Regular cardiac myocyte (primary cell): ENCODE measurements around the gene APC2. TPM values are rescaled to one million over a fixed set of nuclear protein-coding genes. Genes with fewer than 3 reads are reported as not detected.

Experiments used
- total RNA-seq: library from RNA; depleted of rRNA; stranded (reverse); fragments of >200 nt; gene quantifications from 2 replicates; pipeline ENCODE4 v1.2.3, GENCODE V29; 2014

Gene APC2, protein sequence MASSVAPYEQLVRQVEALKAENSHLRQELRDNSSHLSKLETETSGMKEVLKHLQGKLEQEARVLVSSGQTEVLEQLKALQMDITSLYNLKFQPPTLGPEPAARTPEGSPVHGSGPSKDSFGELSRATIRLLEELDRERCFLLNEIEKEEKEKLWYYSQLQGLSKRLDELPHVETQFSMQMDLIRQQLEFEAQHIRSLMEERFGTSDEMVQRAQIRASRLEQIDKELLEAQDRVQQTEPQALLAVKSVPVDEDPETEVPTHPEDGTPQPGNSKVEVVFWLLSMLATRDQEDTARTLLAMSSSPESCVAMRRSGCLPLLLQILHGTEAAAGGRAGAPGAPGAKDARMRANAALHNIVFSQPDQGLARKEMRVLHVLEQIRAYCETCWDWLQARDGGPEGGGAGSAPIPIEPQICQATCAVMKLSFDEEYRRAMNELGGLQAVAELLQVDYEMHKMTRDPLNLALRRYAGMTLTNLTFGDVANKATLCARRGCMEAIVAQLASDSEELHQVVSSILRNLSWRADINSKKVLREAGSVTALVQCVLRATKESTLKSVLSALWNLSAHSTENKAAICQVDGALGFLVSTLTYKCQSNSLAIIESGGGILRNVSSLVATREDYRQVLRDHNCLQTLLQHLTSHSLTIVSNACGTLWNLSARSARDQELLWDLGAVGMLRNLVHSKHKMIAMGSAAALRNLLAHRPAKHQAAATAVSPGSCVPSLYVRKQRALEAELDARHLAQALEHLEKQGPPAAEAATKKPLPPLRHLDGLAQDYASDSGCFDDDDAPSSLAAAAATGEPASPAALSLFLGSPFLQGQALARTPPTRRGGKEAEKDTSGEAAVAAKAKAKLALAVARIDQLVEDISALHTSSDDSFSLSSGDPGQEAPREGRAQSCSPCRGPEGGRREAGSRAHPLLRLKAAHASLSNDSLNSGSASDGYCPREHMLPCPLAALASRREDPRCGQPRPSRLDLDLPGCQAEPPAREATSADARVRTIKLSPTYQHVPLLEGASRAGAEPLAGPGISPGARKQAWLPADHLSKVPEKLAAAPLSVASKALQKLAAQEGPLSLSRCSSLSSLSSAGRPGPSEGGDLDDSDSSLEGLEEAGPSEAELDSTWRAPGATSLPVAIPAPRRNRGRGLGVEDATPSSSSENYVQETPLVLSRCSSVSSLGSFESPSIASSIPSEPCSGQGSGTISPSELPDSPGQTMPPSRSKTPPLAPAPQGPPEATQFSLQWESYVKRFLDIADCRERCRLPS (N-terminal part only)
- total RNA-seq = 0.19 and 0.28 TPM in 2 replicates

DNA sequence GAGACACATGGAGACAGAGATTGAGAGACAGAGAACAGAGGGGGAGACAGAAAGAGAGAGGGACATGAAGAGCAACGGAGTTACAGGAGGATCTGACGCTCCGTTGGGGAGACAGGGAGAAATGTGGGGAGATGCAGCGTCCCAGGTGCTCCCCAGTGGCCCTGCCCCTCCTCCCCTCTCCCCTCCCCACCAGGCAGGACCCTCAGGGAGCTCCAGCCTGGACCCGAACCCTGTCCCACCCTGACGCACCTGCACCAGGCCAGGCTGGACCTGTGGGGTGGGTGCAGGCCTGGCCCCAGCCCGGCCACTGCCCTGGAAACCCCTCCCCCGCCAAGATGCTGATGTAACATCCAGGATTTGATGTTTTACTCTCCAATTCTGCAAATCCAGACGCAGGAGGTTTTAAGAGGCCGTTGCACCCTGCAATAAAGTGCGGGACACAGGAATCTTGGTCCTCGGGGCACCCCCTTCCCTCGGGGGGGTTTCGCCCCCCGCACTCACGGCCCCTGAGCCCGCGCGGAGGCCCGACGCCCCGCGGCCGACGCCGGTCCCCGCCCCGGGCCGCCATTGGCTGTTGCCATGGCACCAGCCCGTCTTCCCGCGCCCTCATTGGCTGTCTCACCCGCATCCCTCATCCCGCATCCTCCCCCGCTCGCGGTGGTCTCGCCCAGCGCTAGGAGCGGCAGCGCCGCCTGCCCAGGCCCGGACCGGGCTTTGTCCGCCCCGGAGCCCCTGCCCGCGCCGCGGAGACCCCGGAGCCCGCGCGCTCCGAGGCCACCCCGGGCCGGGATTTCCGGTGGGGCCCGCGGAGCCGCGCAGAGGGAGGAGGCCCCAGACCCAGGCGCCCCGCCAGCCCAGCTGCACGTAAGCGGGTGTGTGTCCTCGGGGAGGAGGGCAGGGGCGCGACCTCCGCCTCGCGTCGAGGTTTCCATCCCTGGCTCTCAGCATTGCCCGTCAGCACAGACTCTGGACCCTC, at the start of gene APC2:
Gene APC2 (plus strand): TSS at position 655 of the 976 bp plus-strand sequence. CDS start 2,881 bp downstream, outside the sequence.

DNA sequence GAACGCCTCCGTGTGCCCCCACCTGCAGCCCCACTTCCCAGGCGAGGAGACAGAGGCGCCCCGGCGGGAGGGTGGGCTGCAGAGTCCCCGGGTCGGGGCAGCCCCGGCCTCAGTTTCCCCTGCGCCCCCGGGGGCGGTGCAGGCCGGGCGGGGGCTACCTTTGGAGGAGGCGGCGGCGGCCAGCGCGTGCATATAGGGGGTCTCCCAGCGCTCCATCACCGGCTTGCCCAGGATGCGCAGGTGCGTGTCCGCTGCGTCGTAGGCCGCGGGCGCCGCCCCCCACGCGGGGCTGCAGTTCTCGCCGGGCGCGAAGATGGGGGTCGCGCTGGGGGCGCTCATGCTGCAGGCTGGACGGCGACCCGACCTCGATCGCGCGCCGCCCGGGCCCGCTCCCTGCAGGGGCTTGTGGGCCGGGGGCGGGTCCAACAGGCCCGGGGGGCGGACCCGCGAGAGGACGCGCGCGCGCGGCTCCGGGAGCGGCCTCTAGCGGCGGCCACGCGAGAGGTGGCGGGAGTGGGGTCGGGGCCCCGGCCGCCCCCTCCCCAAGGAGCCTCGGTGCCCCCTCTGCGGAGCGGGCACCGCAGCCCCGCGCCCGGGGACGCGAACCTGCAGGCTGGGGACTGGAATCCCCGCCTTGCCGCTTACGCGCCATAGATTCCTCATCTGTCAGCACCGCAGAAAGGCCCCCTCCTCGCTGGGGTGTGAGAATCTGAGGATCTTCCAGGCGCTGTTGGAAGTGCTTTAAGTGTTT, 48.6 kb upstream of the APC2 start, which contains the start of gene GAMT:
Gene GAMT (minus strand): TSS at position 405 of the 751 bp plus-strand sequence. CDS start 66 bp downstream, at position 339.

DNA sequence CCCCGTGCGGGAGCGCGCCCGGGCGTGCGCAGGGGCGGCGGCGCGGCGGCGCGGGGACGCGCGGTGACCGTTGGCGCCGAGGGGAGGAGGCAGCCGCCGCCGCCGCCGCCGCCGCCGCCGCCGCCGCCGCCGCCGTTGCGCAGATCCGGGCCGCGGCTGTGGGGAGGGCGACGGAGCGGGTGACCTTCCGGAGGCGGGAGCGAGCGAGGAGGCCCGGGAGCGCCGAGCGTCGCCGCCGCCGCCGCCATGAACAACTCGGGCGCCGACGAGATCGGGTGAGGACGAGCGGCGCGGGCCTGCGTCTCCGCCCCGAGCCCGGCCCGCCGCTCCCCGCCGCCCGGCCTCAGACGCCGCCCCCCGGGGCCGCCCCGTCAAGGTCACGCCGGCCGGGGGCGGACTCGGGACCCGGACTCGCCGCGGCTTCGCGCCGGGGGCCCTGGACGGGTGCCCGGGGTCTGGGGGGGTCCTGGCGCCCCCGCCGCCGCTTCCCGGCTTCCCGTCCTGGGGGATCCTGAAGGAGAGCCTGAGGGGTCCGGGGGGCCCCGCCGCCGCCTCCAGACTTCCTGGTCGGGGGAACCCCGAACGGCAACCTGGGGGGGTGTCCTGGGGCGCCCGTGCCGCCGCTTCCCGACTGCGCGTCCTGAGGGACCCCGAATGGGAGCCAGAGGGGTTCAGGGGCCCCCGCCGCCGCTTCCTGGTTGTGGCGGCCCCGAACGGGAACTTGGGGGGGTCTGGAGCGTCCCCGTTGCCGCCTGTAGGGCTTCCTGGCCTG, 42.2 kb upstream of the APC2 start, which contains the start of gene DAZAP1:
Gene DAZAP1 (plus strand): TSS at position 59 of the 772 bp plus-strand sequence. CDS start 188 bp downstream, at position 247.

DNA sequence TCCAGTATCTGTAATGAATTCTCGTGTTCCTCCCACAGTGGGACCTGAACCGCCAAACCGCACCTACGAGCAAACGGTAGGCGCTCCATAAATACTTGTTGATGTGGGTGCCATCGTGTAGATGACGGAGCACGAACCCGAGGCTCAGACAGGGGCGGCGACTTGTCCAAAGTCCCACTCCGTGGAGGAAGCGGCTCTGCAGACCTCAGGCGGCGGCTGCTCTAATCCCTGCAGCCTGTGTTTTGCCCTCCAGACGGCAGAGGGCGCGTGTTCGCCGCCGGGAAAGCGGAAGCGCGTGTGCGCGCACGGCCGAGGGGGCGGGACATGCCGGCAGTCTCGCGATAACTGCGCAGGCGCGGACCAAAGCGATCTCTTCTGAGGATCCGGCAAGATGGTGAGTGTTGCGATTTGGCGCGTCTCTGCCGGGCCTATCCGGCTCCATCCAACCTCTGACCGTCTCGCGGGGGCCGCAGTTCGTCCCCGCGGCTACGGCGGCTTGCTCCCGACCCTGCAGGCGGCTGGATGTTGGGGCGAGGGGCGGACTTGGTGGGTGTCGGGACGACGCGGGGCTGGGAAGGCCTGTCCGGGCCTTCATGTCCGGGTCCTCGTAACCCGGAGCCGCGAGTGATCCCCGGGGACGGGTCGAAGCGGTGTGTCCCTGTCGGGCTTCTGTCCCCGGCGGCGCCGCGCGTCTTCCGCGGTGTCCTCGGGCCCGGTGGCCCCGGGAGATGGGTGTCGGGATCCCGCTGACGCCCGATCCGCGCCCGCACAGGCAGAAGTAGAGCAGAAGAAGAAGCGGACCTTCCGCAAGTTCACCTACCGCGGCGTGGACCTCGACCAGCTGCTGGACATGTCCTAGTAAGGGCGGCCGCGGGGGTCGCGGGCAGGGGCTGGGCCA, 11.6 kb upstream of the APC2 start, which contains the start of gene RPS15:
Gene RPS15 (plus strand): TSS at position 362 of the 898 bp plus-strand sequence. CDS start 30 bp downstream, at position 392.

DNA sequence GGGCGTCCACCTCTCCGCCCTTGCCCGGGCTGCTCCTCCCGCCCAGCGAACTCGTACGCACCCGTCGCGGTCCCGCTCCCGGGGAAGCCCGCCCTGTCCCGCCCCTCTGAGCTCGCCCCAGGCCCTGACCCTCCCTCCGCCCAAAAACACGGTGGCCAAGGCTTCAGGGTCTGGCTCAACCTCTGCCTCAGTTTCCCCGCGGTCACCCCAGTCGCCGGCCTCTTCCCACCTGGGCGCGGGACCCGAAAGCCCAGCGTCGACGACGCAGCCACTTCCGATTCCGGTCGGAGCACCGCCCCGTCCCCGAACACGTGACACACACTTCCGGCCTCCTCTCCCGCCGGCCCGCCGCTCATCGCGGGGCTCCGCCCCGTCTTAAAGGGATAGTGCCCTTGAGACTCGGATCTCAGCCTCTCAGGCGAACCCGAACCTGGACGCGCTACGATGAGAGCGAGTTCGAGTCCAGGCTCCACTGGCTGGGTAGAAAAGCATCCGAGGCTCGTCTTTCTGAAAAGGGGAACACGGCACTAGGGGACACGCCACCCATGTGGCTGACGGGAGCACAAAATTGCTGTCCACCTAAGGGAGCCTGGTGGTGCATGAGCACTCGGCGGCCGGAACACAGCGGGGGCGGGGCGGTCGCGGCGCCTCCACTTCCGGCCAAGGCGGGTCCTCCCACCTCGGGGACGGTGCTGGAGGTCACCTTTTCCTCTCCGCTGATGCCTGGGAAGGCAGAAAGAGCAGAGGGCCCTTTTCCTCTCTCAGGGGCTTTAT, 29.2 kb downstream of the APC2 start, which contains the start of gene C19orf25:
Gene C19orf25 (minus strand): TSS at position 282 of the 774 bp plus-strand sequence. CDS start 312 bp downstream, outside the sequence.

DNA sequence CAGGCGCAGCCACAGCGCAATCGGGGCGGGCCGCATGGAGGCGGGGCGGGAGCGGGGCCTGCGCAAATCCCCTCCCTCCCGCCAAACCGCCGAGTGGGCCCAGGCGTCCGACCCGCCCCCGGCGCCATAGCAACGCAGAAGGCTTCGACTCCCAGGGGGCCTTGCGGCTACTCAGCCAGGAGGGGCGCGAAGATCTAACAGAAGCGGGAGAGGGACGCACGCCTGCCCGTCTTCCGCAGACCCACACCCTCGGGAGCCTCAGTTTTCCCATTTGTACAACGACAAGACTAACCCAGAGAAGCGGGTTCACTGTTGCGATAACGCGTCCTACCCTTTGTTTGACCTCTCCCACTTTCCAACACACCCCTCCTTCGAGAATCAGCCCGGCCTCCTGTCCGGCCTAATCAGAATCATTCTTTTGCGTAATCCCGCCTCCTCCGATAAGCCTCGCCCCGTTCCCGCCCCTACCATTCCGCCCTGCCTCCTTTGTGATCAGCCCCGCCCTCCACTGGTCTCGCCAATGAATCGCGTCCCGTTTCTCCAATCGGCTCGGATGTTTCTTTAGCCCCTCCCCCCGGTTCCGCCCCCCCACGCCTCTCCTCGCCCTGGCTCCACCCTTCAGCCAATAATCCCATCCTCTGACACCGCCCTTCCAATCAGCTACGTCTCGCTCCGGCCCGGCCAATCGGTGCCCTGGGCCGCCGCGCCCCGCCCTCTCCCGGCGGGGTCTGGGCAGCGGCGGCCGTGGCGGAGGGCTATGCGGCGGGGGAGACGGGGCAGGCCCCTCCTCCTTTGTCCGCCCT, 40.6 kb downstream of the APC2 start, which contains the start of gene PCSK4:
Gene PCSK4 (minus strand): TSS at position 40 of the 803 bp plus-strand sequence. CDS start 4 bp downstream, at position 36.

DNA sequence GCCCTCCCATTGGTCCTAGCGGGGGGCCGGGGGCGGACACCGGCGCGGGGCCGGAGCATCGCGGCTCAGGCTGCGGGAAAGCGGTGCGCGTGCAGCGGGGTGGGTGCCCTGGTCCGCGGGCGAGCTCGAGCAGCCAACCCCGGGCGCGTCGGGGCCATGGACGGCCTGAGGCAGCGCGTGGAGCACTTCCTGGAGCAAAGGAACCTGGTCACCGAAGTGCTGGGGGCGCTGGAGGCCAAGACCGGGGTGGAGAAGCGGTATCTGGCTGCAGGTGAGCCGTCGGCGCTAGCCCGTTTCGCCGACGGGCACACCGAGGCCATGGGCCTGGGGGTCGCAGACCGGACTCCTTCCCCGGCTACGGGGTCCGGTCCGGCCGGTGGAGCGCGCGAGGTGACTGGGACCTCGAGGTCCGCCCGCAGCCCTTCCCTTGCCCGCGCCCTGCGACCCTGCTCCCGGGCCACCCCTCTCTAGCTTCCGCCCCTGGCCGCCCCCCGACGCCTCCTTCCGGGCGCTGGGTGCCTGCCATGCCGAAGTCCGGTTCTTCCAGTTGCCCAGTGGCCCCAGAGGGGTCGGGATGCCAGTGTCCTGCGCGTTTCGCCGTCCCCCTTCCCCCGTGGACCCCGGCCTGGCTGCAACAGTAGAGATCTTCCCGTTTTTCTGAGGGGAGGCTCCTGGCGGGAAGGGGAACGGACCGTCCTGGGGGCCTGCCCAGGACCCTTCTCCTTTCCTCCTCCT, 41.4 kb downstream of the APC2 start, which contains the start of gene REEP6:
Gene REEP6 (plus strand): TSS at position 68 of the 735 bp plus-strand sequence. CDS start 89 bp downstream, at position 157.

DNA sequence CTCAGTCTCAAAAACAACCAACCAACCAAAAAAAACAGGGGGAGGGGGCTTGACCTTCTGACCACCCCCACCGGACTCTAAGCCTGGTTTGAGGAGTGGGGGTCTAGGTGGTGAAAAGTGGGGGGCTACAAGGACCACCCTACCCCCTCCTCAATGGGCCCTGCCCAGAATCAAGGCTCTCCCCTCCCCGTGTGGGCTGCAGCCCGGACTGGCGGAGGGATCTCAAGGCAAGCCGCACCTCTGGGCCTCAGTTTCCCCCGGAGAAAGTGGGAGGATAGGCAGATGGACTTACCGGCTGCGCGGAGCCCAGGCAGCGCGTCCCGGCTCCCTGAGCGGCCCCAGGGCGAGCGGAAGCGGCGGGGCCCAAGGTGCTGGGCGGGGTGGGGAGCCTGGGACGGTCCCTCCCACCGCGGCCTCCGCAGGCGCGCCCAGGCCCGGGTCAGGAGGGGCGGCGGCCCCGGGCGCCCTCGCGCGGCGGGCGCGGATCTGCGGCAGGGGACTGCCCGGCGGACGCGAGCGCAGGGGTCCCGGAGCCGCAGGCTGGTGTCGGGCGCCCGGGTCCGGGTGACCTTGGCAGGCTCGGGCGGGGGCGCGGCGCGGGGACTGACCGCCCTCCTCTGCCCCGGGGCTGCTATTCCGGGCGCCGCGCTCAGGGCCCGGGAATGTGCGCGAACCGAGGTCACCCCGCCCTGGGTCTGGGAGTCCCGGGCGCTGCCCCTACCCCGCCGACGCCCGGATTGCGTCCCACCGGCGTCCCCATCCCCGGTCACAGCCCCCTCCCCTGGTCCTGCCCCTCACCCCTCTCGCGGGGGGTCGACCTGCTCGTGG, 63.0 kb downstream of the APC2 start, which contains the start of gene ADAMTSL5:
Gene ADAMTSL5 (minus strand): TSS at position 349 of the 828 bp plus-strand sequence. CDS start 2,076 bp downstream, outside the sequence.

Other genes starting within 250 kb of the APC2 start
- gene STK11, start 244.3 kb upstream of the APC2 start, total RNA-seq = 82.9 and 101 TPM in 2 replicates
- gene CBARP, start 212.1 kb upstream of the APC2 start, total RNA-seq = 1.7 TPM in 2 replicates
- 11.8 and 29.1 TPM in 2 replicates for gene ATP5F1D, start 208.4 kb upstream of the APC2 start, total RNA-seq
- gene MIDN, start 201.5 kb upstream of the APC2 start, total RNA-seq = 8.7 and 22.4 TPM in 2 replicates
- 199 and 207 TPM in 2 replicates for gene CIRBP, start 180.8 kb upstream of the APC2 start, total RNA-seq
- 22.8 and 24.2 TPM in 2 replicates for gene FAM174C, start 174.6 kb upstream of the APC2 start, total RNA-seq
- not detected in 2 replicates for gene EFNA2, start 164.2 kb upstream of the APC2 start, total RNA-seq
- gene NDUFS7, start 66.2 kb upstream of the APC2 start, total RNA-seq = 47.6 and 53.3 TPM in 2 replicates
- gene GAMT, start 48.6 kb upstream of the APC2 start, total RNA-seq = 35.2 and 40.1 TPM in 2 replicates
- gene DAZAP1, start 42.5 kb upstream of the APC2 start, total RNA-seq = 42.3 and 80.3 TPM in 2 replicates
- 300 and 351 TPM in 2 replicates for gene RPS15, start 11.7 kb upstream of the APC2 start, total RNA-seq
- 21.3 and 23.7 TPM in 2 replicates for gene C19orf25, start 29.1 kb downstream of the APC2 start, total RNA-seq
- 0.19 and 1.4 TPM in 2 replicates for gene PCSK4, start 40.2 kb downstream of the APC2 start, total RNA-seq
- 1.2 and 2.8 TPM in 2 replicates for gene REEP6, start 41.1 kb downstream of the APC2 start, total RNA-seq
- gene ADAMTSL5, start 62.9 kb downstream of the APC2 start, total RNA-seq = 1.9 and 3.4 TPM in 2 replicates
- under 0.01 TPM in 1 of 2 replicates, not detected in the other for gene PLK5, start 74.0 kb downstream of the APC2 start, total RNA-seq
- 40.9 and 42.0 TPM in 2 replicates for gene MEX3D, start 118.2 kb downstream of the APC2 start, total RNA-seq
- 59.2 and 101 TPM in 2 replicates for gene MBD3, start 142.7 kb downstream of the APC2 start, total RNA-seq
- gene UQCR11, start 155.3 kb downstream of the APC2 start, total RNA-seq = 58.1 and 76.7 TPM in 2 replicates
- gene TCF3, start 202.5 kb downstream of the APC2 start, total RNA-seq = 34.4 and 71.9 TPM in 2 replicates